OCI-LY3 (cell line): Measurements from ENCODE around the gene WDR5.

Experiments
- H2AFZ ChIP-seq: fragments of 200-600, 300-600 bp; shearing (Covaris generic); 2 replicates; pipeline ENCODE4 v1.6.0; 2014; ENCODE audit warnings: antibody characterized with exemption, low read depth, low read length
- H3K27ac ChIP-seq: fragments of 200-600, 300-600 bp; sonication (generic); 2 replicates; pipeline ENCODE4 v1.5.1; 2014; ENCODE audit warnings: mild to moderate bottlenecking, low read length, moderate library complexity, mixed read lengths
- H3K27me3 ChIP-seq: fragments of 200-600, 300-600 bp; sonication (generic); 2 replicates; pipeline ENCODE4 v1.6.1; 2014; ENCODE audit warnings: low read depth, low read length, mixed read lengths
- H3K36me3 ChIP-seq: fragments of 200-600, 300-600 bp; sonication (generic); replicated peaks from 2 replicates; pipeline ENCODE3; 2014; ENCODE audit warnings: low read depth, low read length, mixed read lengths
- H3K4me1 ChIP-seq: fragments of 300-600, 200-600 bp; sonication (generic); 2 replicates; pipeline ENCODE4 v1.6.1; 2014; ENCODE audit warnings: low read length, mixed read lengths
- H3K4me2 ChIP-seq: fragments of 200-600, 300-600 bp; sonication (generic); 2 replicates; pipeline ENCODE4 v1.6.1; 2014; ENCODE audit warnings: low read length, mixed read lengths
- H3K4me3 ChIP-seq: fragments of 300-600, 200-600 bp; sonication (generic); 2 replicates; pipeline ENCODE4 v1.5.1; 2014; ENCODE audit warnings: antibody characterized with exemption, mild to moderate bottlenecking, low read length, moderate library complexity
- H3K79me2 ChIP-seq: fragments of 300-600, 200-600 bp; shearing (Covaris generic); 2 replicates; pipeline ENCODE4 v1.6.1; 2014; ENCODE audit warnings: mild to moderate bottlenecking, low read length, mixed read lengths
- H3K9ac ChIP-seq: fragments of 300-600, 200-600 bp; shearing (Covaris generic); 2 replicates; pipeline ENCODE4 v1.6.0; 2014; ENCODE audit warnings: mild to moderate bottlenecking, low read length, moderate library complexity
- H3K9me3 ChIP-seq: fragments of 200-600, 300-600 bp; shearing (Covaris generic); 2 replicates; pipeline ENCODE4 v1.6.1; 2014; ENCODE audit warnings: low read length, mixed read lengths; ENCODE audit not compliant: insufficient read depth
- H4K20me1 ChIP-seq: fragments of 200-600, 300-600 bp; sonication (generic); 2 replicates; pipeline ENCODE4 v1.6.1; 2016; ENCODE audit warnings: low read length, mixed read lengths; ENCODE audit not compliant: insufficient read depth
- EZH2phosphoT487 ChIP-seq: fragments of 200-600 bp; shearing (Covaris generic); IDR thresholded peaks from 2 replicates; pipeline ENCODE4 v1.6.1; 2018; ENCODE audit warnings: antibody characterized with exemption, mixed run types, low read depth
- TF ChIP-seq, protein P1 (sequence below): fragments of 200-600, 300-600 bp; sonication (generic); IDR thresholded peaks from 2 replicates; pipeline ENCODE4 v1.5.1; 2014; ENCODE audit warnings: antibody characterized with exemption, low read length, low read depth

The WDR5 gene

DNA sequence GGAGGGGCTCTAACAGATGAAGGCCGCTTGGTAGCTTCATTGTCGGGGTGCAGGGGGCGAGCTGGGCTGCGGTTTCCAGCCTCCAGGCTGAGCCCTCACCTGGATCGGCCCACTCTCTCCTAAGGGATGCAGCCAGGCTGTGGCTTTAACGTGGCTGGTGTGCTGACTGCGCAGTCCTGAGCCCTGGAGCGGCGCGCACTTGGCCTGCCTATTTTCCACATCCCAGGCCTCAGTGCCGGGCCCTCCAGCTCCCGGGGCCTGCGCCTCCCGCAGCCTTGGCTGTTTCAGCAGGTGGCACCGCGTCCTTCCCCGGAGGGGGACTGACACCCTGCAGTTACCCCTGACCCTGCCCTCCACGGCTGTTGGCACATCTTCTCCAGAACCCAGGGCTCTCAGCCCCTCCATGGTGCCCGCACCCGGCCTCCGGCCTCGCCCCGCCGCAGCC lies 27.1 kb downstream of the WDR5 start:
- H3K27ac ChIP-seq: no peak overlapping the region
- H4K20me1 ChIP-seq: no peaks in the 10 kb centered on the region
- H3K9ac ChIP-seq: no peak overlapping the region
- no peak for TF ChIP-seq EZH2phosphoT487
- TF ChIP-seq, protein P1, sequence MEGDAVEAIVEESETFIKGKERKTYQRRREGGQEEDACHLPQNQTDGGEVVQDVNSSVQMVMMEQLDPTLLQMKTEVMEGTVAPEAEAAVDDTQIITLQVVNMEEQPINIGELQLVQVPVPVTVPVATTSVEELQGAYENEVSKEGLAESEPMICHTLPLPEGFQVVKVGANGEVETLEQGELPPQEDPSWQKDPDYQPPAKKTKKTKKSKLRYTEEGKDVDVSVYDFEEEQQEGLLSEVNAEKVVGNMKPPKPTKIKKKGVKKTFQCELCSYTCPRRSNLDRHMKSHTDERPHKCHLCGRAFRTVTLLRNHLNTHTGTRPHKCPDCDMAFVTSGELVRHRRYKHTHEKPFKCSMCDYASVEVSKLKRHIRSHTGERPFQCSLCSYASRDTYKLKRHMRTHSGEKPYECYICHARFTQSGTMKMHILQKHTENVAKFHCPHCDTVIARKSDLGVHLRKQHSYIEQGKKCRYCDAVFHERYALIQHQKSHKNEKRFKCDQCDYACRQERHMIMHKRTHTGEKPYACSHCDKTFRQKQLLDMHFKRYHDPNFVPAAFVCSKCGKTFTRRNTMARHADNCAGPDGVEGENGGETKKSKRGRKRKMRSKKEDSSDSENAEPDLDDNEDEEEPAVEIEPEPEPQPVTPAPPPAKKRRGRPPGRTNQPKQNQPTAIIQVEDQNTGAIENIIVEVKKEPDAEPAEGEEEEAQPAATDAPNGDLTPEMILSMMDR: no peak
- no peak overlapping the region for H3K4me3 ChIP-seq
- peaks cover 2% of the 10 kb centered on the region; the same call in 1 of the 2 replicates for H3K79me2 ChIP-seq
- H3K4me2 ChIP-seq: no peak overlapping the region
- no peaks in the 10 kb centered on the region for H3K27me3 ChIP-seq
- H3K4me1 ChIP-seq: peaks cover 9% of the 10 kb centered on the region
- no peaks in the 10 kb centered on the region for H3K9me3 ChIP-seq
- H2AFZ ChIP-seq: no peak overlapping the region
- peaks cover 12% of the 10 kb centered on the region for H3K36me3 ChIP-seq

DNA sequence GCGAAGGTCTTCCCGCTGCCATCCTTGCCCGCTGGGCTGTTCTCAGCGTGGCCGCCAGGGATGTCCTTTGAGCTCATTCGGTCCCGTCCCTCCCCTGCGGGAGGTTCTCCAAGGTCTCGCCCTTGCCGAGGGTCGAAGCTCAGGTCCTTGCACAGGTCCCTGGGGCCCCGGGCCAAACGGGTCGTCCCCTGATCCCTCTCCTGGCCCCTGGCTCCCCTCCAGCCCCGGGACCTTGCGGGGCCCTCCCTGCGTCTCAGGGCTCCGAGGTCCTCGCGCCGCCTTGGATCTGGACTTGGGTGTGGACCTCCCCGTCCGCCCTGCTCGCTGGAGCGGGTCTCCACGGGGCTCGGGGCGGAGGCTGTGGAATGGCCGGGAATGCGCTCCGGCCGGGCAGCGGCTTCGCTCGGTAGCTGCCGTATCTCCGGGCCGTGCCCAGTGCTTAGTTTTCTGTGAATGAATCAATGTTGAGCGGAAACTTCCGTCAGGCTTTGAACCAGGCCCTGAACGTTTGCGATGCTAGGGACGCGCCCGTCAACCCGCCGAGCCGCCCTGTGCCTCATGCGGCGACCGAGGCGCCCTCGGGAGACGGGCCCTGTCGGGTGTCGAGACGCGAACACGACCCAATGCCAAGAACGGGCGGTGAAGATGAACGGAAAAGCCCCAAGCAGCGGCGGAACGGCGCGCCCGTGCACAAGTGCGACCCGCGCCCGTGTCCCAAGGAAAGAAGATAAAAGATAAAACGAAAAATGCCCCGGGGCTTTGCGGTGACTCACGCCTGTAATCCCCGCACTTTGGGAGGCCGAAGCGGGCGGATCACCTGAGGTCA lies 27.7 kb downstream of the WDR5 start:
- H3K4me2 ChIP-seq: no peak overlapping the region
- H3K4me1 ChIP-seq: peaks cover 9% of the 10 kb centered on the region
- no peak overlapping the region for H3K4me3 ChIP-seq
- TF ChIP-seq EZH2phosphoT487: no peak
- TF ChIP-seq, protein P1: no peak
- no peaks in the 10 kb centered on the region for H3K9me3 ChIP-seq
- H3K79me2 ChIP-seq: peaks cover 2% of the 10 kb centered on the region; the same call in 1 of the 2 replicates
- H3K27ac ChIP-seq: no peak overlapping the region
- no peak overlapping the region for H3K9ac ChIP-seq
- H4K20me1 ChIP-seq: no peaks in the 10 kb centered on the region
- no peak overlapping the region for H2AFZ ChIP-seq
- H3K36me3 ChIP-seq: peaks cover 8% of the 10 kb centered on the region
- H3K27me3 ChIP-seq: no peaks in the 10 kb centered on the region

DNA sequence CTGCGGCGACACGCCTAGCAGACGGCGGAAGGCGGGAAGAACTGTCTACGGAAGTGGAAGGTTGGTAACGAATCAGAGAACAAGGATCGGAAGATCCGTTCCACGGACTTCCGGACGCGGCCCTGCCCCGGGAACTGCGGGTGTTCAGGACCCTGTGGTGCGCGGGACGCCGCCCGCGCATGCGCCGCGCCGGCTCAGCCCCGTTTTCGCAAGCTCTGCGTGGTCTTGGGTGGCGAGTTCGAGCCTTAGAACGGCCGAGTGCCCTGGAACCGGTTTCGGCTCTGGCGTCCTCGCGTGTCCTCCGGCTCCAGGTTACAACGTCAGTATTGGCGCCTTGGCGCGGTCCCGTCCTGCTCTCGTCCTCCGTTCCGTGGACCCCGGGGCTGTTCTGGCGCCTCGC lies 29.0 kb downstream of the WDR5 start:
- no peak overlapping the region for H3K27ac ChIP-seq

More for the DNA sequence above, 29.0 kb downstream of the WDR5 start:
- no peak overlapping the region for H3K4me3 ChIP-seq
- peaks cover 2% of the 10 kb centered on the region; the same call in 1 of the 2 replicates for H3K79me2 ChIP-seq
- no peak overlapping the region for H2AFZ ChIP-seq
- H3K9ac ChIP-seq: no peak overlapping the region
- TF ChIP-seq, protein P1: no peak
- no peak for TF ChIP-seq EZH2phosphoT487
- H4K20me1 ChIP-seq: no peaks in the 10 kb centered on the region
- H3K27me3 ChIP-seq: no peaks in the 10 kb centered on the region
- H3K36me3 ChIP-seq: peaks cover 6% of the 10 kb centered on the region
- H3K9me3 ChIP-seq: no peaks in the 10 kb centered on the region
- peaks cover 9% of the 10 kb centered on the region for H3K4me1 ChIP-seq
- H3K4me2 ChIP-seq: no peak overlapping the region
